ENCODE results near the gene VMO1.
"Not testable (repeated sequence)": the region's sequence is repeated elsewhere in the genome, so short reads cannot be mapped to it uniquely, and the experiment has no call there.

VMO1 gene

GRCh38 chr17:4786106-4786511 lies at the start of gene VMO1:
VMO1 (minus strand) TSS chr17:4786364; CDS start chr17:4786352, 12 bp downstream.
- DNase-seq, result peak in 17 of 42 donors; percentile 15 to 56 (median 31)
- intact Hi-C loops (cut with DNase I), result loop anchor here (5.0 kb wide), 1 partner anchor 54 kb away; the partner anchor contains the start of gene MED11

GRCh38 chr17:4834681-4835020 lies 48.5 kb upstream of the VMO1 start:
- intact Hi-C loops (cut with DNase I), result loop anchor here (10.0 kb wide), 1 partner anchor 50 kb away; no protein-coding TSS in a partner anchor
- DNase-seq, result peak in 2 of 42 donors; percentile 9 to 42

GRCh38 chr17:4833941-4834680 lies 47.9 kb upstream of the VMO1 start:
- peak in 19 of 42 donors; percentile 18 to 64 (median 32) for DNase-seq
- intact Hi-C loops (cut with DNase I), result loop anchor here (2.0 to 10.0 kb wide), 2 partner anchors 43 to 51 kb away; no protein-coding TSS in a partner anchor

- intact Hi-C loops (cut with DNase I), result loop anchor here (2.0 to 10.0 kb wide), 2 partner anchors 43 to 51 kb away; no protein-coding TSS in a partner anchor
- DNase-seq, result peak; percentile 55 to 94 (median 88)
Measured at GRCh38 chr17:4833178-4833940, 47.2 kb upstream of the VMO1 start, which contains the start of gene MINK1. MINK1 (plus strand) TSS chr17:4833340; CDS start chr17:4833584, 244 bp downstream.

- intact Hi-C loops (cut with DNase I), result loop anchor here (2.0 to 10.0 kb wide), 2 partner anchors 42 to 52 kb away; no protein-coding TSS in a partner anchor
- not testable (repeated sequence) for DNase-seq
Measured at GRCh38 chr17:4832829-4833177, 46.6 kb upstream of the VMO1 start.

GRCh38 chr17:4827399-4827798 lies 41.2 kb upstream of the VMO1 start:
- no peak for DNase-seq
- intact Hi-C loops (cut with DNase I), result no loop called here

GRCh38 chr17:4823373-4824089 lies 37.4 kb upstream of the VMO1 start:
- DNase-seq, result no peak
- intact Hi-C loops (cut with DNase I), result no loop called here

- intact Hi-C loops (cut with DNase I), result no loop called here
- no peak for DNase-seq
Measured at GRCh38 chr17:4822835-4823234, 36.7 kb upstream of the VMO1 start.

- intact Hi-C loops (cut with DNase I), result no loop called here
- no peak for DNase-seq
Measured at GRCh38 chr17:4818276-4818675, 32.1 kb upstream of the VMO1 start.

- DNase-seq, result no peak
- intact Hi-C loops (cut with DNase I), result no loop called here
Measured at GRCh38 chr17:4816826-4817225, 30.7 kb upstream of the VMO1 start.

- intact Hi-C loops (cut with DNase I), result no loop called here
- DNase-seq, result peak in 1 of 42 donors; percentile 23
Measured at GRCh38 chr17:4815043-4815675, 29.0 kb upstream of the VMO1 start.

- intact Hi-C loops (cut with DNase I), result no loop called here
Measured at GRCh38 chr17:4812690-4813089, 26.5 kb upstream of the VMO1 start.

GRCh38 chr17:4811471-4811870 lies 25.3 kb upstream of the VMO1 start:
- intact Hi-C loops (cut with DNase I), result no loop called here
- no peak for DNase-seq

More at GRCh38 chr17:4812690-4813089, 26.5 kb upstream of the VMO1 start:
- no peak for DNase-seq

- intact Hi-C loops (cut with DNase I), result no loop called here
- DNase-seq, result no peak
Measured at GRCh38 chr17:4810696-4811290, 24.6 kb upstream of the VMO1 start.

- peak in 41 of 42 donors; percentile 16 to 85 (median 66) for DNase-seq
- intact Hi-C loops (cut with DNase I), result no loop called here
Measured at GRCh38 chr17:4808378-4808767, 22.2 kb upstream of the VMO1 start.

GRCh38 chr17:4807605-4808377 lies 21.6 kb upstream of the VMO1 start:
- intact Hi-C loops (cut with DNase I), result no loop called here
- peak in 2 of 42 donors; percentile 17 to 21 for DNase-seq

GRCh38 chr17:4806777-4807604 lies 20.8 kb upstream of the VMO1 start, which contains the start of gene PLD2:
PLD2 (plus strand) TSS chr17:4807152; CDS start chr17:4807773, 621 bp downstream.
- intact Hi-C loops (cut with DNase I), result no loop called here

More at GRCh38 chr17:4806777-4807604, 20.8 kb upstream of the VMO1 start, which contains the start of gene PLD2:
- peak; percentile 41 to 91 (median 82) for DNase-seq
